DMS153 (cell line): Measurements from ENCODE around the gene YIPF5.

Source experiments
- DNase-seq: peaks from one replicate; lab custom pipeline; 2025; lab: John Stamatoyannopoulos, UW

YIPF5 gene

DNA sequence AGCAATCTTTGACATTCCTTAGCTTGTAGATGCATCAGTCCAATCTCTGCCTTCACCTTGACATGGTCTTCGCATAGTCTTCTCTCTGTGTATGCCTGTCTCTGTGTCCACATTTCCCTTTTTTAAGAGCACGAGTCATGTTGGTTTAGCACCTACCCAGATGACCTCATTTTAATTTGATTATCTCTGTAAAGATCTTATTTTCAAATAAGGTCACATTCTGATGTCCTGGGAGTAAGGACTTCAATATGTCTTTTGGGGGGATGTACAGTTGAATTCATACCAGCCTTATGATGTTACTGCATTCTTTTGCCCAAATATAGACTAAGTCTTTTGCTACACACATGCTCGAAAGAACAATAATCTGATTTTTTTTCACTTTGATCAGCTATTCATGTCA, 7.1 kb upstream of the YIPF5 start:
- no peak for DNase-seq

DNA sequence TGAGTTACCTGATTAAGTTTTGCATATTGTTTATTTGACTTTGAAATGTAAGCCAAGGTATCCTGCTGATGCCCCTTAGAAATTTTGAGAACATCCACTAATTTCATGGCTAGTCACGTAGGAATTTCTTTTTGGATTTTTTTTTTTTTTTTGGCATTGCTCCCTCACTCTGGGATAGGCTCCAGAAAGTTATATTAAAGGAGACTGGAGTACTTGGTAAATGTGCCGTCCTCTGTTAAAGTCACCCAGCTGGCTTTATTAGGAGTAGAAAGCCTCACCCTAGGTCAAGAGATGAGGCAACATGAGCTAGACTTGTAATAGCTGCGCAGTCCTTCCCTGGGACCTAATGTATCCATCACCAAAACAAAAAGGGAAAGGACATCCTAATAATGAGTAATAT, 3.3 kb upstream of the YIPF5 start:
- DNase-seq, result no peak

DNA sequence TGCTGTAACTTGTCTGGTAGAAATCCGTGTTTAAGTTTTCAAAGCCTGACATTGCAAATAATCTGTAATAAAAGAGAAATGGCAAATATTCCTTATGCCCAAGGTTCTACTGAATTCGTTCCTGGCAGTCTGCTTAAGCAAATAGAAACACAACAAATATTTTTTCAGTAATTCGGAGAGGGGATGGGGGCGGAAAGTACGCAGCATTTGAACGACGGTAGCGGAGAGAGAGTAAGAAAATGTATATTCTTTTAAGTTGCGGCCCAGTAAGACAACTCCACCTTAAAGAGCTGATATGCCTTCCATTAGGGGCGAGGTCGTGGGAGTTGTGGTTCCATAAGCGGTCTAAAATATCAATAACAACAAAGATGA, 569 bp downstream of the YIPF5 start:
- no peak for DNase-seq

DNA sequence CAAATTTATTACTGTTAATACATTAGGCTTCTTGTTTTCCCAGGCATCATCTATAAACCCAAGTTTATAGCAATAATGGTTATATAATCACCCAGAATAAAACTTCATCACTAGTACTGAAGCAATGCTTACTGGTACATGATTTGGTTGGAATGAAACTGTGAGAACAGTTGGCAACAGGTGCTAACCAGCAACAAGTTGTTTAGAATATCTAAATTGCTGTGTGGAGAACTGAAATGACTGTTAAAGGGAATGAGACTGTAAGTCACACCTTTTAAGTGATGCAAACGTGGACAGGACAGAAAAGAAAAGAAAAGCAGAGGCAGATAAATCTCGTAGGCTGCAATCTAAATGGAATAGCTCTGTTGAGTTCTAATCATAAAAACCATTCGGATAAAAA, 2.5 kb downstream of the YIPF5 start:
- no peak for DNase-seq

DNA sequence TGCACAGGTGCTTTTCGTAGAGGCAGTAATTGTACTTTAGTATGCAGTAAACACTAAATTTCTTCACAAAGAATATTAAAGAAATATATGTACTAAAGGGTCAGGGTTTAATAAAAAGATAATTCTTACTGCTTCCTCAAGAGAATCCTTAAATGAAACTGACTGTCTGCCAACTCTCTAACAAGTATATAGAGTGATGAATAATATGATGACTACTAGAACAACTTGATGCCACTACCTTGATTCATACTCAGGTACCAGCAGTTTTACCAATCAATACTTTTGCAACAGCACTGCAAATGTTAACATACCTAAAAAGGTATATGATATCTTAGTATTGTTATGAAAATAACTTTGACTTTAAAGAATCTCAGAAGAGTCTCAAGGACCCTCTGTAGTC, 3.8 kb downstream of the YIPF5 start:
- DNase-seq, result no peak

DNA sequence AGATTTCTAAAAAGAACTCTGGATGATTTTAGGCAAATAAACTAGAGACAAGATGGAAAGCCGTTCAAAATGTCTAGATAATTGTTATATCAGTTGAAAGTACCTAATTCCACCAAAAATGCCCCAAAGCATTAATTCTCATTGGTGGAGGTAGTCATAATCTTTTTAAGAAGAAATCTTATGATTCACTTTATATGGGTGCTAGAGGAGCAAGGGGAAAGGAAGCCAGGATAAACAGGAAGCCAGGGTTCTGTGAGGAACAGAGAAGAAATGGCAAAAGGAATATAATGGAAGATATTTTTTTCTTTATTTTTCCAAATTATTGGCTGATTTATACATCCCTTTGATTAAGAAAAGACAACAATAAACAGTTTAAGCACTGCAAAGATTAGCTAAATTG, 7.8 kb downstream of the YIPF5 start:
- no peak for DNase-seq

DNA sequence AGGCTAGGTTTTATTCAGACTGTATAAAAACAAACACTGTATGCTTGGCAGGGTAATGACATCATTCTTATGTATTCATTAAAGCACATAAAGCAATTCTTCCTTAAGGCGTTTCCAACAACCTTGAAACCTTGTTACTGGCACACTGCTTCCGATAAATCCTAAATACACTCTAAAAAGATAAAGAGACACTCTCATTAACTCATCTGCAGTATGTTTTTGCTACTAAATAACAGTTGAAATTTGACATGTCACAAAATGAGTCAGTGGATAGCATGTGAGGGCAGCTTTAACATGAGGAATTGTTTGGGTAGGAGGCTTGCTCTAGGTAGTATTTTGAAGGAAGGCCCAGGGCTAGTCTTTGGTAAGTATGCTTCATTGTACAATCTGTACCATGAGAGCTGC, 13.7 kb downstream of the YIPF5 start:
- DNase-seq, result no peak

DNA sequence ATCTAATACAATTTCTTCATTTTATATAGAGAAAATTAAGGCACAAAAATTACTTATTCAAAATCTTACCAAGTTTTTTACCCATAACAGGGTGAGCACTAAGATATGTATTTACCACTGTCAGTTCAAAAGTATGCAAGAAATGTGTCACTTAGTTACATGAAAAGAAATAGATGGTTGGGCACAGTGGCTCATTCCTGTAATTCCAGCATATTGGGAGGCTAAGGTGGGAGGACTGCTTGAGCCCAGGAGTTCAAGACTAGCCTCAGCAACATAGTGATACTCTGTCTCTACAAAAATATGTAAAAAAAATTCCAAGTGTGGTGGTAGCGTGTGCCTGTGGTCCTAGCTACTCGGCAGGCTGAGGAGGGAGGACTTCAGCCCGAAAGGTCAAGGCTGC, 19.4 kb downstream of the YIPF5 start:
- no peak for DNase-seq

DNA sequence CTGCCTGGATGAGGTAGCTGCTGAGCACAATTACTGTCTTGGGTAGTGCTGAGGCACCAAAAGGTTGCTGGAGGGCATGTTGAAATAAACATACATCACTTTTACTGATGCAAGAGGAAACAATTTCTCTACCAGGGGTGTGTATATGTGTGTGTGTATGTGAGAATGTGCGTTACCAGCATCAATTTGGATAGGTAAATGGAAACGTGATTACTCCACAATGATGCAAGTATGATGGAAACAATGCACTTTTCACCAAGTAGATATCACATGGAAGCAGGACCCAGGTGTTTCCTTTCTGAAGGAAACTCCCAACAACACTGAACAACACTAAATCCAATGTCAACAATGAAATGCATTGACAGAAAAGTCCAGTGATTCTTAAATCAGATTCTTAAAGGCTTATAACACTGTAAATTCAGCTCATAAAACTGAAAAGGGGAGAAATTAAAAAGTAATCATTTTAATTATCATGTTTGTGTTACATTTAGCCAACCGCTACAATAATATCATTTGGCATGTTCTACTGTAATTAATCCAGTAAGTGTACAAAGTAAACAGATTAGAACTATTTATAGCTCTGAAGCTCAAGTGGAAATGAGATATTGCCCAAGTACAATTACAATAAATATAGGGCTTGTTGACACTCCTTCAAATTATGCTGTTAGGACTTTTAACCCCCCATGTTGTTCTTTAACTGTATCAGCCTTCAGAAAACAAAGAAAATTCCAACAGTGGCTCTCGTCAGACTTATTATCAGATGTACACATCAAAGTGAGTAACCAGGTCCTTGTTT, 25.3 kb downstream of the YIPF5 start:
- no peak for DNase-seq

DNA sequence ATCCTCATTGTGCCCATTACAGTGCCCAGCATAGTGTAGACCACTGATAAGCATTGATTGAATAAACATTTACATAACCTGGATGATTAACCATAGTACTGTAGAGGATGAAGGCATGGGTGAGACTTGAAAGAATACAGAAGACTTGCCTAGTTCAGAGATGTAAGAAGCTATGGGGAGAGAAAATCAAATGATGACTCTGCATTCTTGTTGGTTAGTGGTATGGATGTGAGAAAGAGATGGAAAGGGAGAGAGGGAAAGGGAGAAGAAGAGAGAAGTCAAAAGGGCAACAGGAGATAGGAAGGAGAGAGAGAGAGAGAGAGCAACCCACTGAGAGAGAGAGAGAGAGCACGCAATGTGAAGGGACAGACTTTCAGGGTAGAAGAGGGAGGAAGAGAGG, 26.8 kb downstream of the YIPF5 start:
- DNase-seq, result no peak

DNA sequence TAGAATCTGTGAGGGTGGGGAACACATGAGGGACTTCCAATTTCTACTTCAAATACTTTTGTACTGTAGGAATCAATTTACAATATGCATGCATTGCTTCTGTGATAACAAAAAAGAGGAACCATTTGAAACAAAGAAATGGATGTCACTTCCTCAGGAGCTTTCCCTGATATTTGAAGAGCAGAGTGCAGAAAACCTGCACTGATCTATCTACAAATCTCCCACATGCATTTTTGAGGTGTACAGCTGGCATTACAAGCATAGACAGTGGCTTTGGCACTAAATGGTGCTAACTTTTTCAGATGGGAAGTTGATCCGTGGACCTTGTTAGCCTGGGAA, 27.7 kb downstream of the YIPF5 start:
- no peak for DNase-seq

DNA sequence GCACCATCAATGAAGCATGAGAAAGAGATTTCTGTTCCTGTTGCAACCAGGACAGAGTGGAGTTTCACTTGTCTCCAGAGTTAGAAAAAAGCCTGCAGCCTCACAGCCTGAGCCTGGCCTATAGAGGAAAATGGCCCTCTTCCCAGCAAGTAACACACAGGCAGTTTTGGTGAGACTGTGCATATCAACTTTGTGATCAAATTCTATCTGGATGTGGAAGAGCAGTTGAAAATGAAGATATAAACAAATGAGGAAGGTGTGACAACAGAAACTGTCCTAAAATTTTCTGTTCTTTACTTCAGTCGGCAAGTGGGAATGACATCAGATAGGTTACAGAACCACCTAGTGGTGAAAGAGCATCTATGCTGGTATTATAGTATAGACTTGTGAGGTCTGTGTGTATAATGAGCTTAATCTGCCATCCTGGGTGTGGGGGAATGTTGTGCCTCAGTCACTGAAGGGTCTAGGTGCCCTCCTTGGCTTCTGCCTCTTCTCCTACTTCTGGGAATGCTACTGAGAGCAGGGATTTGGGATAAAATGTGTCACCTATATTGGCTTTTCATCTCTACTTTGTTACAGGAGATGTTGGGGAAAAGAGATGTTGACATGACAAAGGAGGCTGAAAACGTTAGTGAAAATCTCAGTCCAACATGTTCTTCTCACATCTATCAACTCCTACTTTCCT, 28.2 kb downstream of the YIPF5 start:
- peak; percentile 6 for DNase-seq

DNA sequence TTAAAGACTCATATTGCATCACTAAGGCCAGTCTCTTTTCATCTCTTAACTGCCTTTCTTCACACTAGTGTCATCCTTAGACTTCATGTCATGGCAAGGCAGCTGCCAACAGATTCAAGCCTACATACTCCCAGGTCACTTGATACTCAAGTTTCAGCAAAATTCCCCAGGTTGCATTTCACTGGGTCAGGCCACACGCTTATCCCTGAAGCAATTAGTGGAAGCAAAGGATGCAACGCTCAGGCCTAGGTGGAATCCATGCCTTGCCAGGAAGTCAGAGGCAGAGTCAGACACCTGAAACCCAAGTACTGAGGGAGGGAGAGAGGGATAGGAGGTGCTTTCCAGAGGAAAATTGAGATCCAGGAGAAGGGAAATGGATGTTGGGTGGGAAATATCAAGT, 28.9 kb downstream of the YIPF5 start:
- DNase-seq, result no peak

DNA sequence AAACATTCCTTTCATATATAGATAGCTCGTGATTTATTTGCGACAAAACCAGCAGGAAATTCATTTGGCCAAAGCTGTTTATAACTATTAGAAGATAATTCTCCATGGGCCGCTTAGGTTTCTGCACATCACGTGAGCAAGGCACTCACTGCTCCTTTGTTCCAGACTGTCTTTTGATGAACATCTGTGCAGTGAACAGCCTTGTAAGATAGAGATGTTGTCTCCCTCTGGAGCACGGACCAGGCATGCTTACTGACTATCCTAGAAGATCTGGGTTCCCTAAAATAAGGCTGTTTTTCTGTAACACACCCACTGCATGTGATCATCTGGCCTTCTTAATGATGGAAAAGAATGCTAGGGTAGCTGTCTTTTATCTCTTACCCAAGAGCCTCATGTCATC, 30.9 kb downstream of the YIPF5 start:
- DNase-seq, result no peak

DNA sequence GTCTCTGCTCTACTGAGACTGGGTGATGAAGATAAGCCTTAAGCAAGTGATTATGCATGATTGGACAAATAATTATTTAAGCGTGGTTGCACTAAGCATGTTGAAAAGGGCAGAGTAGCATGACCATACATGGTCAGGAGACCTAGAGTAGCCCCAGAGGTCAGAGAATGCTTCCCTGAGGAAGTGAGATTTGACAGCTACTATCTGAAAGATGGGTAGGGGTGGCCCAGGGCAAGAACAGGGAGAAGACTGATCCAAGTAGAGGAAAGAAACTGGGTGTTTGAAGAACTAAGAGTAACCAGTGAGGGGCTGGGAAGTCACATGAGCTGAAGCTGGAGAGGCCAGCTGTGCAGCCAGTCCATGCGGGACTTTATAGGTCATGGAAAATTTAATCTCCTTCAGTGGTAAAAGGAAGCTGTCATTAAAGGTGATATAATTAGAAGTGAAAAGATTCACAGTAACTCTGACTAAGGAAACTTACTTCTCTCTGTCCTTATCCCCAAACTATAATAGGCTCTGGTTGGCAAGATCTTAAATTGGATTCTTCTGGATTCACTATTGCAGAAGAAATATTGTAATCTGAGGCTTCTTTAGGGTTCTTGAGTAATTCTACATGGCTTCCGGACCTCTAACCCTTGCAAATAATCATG, 35.2 kb downstream of the YIPF5 start:
- DNase-seq, result no peak

DNA sequence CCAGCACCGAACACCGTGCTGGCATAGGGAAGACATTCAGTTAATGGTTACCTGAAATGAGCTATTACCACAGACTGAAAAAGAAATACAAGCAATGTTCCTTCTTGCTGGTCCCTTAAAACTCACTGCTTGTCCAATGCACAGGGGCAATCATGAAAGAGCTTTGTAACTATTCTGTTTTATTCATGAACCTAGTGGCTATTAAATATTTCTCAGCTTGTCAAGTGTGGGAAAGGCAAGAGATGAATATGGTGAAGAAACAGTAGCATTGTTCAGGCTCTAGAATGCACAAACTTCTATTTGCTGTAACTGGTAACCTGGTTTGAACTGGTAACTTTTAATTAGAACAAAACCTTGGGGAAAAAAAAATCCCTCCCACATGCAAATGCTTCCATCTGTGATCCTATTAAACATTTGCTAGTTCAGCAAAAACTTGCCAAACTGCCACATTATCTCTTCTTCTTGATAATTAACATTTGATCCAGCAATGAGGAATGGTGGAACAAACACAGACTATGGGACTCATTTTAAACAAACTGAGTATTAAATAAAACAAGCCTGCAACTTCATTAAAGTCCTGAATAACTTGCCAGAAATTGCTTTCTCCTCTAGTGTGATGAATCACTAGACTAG, 36.1 kb downstream of the YIPF5 start:
- DNase-seq, result no peak

DNA sequence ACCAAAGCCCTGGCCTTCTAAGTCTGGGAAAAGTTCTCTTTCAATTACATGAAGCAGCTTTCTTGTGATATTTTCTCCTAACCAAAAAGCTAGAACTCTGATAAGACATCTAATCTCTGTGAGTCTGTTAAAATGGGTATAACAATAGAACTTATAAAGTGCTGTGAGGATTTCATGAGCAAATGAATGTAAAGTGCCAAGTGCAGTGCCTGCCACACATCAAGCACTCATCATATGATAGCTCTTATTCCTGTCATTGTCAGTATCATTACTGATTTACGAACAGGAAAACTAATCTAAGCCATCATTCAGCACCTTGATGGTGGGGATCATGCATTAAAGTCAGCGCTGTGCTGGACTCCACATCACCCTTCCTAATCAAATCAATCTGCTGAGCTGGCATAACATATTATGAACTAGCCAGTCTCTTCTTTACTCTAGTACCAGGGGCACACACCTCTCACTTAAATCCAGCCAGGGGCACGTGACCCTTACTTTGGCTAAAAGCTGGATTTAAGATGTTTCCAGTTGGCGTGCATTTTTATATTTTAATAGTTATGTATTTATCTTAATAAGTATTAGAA, 37.3 kb downstream of the YIPF5 start:
- DNase-seq, result no peak

DNA sequence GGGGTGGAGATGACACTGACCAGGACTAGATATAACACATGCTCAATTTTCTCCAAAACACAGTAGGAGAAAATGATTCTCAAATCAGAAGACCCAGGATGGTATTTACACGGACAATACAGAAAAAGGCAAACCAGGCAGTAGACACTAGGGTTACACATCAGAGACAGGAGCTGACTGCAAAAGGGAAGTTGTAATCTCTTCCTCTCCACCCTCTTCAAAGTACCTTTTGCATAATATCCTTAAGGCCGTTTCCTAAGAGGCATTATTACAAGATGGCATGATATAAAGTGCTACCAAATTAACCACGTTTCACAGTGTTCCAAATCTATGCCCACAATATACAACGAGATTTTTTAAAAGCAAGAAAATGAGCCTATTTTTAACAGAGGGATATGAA, 39.2 kb downstream of the YIPF5 start:
- no peak for DNase-seq

DNA sequence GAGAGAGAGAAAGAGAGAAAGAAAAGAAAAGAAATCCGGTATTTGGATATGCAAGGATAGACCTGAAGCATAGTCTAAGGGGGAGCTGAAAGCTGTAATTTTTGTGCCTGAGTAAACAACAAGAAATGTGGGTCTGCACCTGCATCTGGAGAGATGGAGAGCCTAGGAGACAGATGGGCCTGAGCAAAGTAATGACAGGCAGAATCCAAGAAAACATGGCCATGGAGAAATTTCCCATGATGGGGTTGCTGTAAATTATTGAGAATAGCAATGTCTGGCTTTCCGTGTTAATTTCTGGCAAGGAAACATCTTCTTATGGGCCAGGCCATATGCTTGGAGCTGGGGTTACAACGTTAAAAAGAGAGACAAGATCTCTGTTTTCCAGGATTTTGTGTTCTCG, 40.2 kb downstream of the YIPF5 start:
- no peak for DNase-seq

DNA sequence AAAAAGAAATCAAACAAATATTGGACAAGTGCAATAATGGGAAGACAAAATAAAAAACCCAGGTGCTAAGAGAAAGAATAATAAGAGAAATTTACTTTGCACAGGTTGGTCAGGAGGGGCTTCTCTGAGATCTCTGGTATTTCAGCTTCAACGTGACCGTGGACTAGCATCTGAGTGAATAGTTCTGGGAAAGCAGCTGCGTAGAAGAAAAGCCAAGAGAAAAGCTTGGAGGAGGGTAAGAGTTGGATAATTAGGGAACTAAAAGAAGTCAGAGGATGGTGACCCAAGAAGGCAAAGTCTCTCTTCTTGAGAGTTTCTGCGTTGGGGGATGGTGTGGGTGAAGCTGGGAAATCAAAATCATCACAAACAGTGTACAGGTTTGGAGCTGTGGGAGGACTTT, 41.6 kb downstream of the YIPF5 start:
- no peak for DNase-seq

DNA sequence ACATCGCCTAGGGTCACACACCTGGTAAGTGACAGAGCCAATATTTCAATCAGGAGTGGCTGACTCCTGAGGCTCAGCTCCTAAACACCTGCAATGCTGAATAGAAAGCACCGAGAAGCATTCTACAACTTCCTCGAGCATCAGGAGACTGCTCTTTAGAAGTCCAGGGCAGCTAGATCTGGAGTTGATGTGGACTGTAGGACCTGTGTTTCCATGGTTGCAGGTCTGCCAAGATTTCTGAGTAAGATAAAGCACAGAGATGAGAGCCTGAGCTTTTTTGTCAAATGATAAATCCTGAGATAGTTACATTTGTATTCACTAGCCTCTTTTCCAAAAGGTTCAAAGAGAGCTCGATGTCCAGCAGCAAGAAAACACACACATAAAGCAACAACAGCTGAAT, 43.8 kb downstream of the YIPF5 start:
- DNase-seq, result no peak

DNA sequence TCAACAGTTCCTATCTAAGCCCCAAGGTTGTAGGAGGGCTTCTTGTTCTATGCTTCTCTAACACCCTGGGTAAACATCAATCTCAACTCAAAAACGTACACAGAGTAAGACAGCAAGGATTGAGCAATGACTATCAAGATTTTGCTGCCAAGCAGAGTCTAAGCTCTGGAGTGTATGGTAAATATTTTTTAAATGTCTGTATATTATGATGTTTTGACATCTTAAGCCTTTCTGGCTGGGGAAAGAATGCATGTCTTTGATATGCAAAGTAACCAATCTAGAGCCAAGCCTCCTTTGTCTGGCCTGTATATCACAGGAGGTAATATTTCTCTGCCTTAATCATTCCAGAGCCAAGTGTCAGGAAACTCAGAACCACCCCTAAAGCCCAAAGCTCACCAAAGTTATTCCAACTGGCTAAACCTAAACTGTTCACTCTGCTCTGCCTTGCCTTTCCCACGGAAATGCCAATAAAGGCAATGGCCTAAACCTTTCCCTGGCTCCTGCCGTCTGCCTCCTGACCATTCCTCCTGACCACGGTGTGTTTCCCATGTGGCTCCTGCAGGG, 45.2 kb downstream of the YIPF5 start:
- DNase-seq, result no peak
